ENCODE data around the gene GFI1B.
"Not testable (repeated sequence)": the region's sequence is repeated elsewhere in the genome, so short reads cannot be mapped to it uniquely, and the experiment has no call there.

The GFI1B gene

DNA sequence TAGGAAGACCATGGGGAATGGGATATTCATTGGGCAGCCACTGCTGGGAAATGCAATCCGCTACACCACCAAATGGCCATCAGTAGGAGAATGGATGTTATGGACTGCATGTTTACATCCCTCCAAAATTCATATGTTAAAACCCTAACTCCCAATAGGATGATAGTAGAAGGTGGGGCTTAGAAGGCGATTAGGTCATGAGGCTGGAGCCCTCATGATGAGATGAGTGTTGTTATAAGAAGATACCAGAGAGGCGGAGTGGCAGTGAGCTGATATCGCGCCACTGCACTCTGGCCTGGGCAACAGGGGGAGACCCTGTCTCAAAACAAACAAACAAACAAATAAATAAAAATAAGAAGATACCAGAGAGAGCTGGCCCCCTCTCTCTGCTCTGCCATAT is 36.2 kb downstream of the GFI1B start:
- no peak for DNase-seq

DNA sequence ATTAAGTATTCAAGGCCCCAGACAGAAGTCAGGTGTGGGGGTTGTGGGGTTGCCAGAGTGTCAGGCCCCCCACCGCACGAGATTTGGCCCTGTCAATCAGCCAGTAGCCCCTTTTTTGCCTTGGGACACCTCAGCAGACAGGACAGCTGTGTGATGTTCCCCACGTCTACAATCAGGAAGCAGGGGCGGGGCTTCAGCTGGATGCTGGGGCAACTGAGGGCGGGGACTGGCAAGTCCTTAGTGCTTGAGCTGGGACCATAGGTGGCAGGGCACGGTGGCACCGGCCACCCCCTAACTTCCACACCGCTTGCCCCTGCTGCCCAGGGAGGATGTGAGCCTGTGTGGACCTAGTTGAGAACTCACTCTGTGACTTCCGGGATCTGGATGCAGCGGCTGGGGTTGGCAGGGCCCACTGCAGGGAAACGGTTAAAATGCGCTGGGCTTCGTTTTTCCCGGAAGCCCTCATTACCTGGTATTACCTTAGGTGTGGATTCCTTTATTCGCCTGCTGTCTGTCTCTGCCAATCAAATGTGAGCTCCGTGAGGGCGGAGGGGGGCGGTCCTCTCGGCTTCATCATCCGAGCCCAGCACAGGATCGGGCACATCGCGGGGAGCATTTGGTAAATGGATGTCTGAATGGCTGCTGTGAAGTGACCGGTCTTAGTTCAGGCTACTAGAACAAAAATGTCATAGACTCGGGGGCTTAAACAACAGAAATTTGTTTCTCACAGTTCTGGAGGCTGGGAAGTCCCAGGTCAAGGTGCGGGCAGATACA is 44.8 kb downstream of the GFI1B start:
- no peak for DNase-seq

DNA sequence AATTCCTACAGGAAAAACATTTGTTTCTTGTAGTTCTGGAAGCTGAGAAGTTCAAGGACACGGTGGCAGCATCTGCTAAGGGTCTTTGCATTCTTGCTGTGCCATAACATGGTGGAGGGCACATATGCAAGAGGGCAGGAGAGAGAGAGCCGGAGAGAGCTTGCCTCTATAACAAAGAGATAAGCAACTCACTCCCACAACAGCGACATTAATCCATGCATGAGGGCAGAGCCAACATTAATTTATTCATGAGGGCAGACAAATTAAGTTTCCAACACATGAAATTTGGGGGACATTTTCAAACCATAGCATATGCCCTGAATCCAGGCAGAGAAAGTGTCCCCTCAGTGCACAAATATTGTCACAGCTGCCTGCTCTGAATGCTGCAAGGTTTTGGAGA is 47.9 kb downstream of the GFI1B start:
- no peak for DNase-seq

DNA sequence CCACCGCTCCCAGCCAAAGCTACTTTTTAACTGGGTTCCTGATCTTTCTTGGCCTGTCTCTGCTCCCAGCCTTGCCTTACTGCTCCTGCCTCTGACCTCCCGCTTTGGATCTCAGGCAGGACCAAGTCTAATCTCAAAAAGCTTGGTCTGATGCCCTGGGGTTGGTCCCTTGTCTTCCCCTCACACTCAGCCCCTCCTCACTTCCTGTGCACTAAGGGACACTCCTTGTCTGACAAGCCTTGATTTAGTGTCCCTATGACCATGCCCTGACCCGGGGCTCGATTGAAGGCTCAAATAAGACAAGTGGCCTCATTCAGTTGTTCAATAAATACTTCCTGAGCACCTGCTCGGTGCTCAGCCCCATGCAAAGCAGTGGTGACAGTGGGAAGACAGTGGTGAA is 48.6 kb downstream of the GFI1B start:
- DNase-seq, result no peak

DNA sequence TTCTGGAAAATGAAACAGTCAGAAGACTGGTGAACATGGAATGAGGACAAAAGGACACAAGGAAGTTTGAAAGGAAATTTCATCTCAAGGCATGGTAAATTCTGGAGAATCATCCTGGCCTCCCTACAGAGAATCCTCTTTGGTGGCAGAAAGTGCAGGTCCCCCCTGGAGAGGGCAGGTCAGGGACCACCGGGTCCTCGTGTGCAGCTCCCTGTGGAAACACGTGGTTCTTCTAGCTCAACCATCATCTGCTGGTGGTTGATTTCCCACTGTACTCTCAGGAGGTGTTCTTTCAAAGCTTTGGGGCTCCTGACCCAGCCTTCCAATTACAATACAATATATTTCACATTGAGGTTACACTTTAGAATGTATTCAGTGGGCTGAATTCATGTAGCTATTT is 49.7 kb downstream of the GFI1B start:
- DNase-seq, result no peak

DNA sequence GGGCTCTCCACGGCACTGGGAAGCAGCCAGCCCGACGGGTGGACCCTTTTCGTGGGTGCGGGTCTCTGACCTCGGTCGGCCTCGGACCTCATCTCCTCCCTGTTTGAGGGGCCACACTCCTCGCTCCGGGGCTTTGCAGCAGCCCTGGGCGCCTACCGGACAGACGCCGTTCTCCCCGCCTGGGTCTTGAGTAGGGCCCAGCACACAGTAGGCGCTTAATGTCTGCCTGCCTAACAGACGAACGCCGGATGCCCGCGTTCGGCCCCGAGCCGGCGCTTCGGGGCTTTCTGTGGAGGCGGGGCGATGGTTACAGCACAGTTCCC is 51.5 kb downstream of the GFI1B start:
- DNase-seq, result no peak

DNA sequence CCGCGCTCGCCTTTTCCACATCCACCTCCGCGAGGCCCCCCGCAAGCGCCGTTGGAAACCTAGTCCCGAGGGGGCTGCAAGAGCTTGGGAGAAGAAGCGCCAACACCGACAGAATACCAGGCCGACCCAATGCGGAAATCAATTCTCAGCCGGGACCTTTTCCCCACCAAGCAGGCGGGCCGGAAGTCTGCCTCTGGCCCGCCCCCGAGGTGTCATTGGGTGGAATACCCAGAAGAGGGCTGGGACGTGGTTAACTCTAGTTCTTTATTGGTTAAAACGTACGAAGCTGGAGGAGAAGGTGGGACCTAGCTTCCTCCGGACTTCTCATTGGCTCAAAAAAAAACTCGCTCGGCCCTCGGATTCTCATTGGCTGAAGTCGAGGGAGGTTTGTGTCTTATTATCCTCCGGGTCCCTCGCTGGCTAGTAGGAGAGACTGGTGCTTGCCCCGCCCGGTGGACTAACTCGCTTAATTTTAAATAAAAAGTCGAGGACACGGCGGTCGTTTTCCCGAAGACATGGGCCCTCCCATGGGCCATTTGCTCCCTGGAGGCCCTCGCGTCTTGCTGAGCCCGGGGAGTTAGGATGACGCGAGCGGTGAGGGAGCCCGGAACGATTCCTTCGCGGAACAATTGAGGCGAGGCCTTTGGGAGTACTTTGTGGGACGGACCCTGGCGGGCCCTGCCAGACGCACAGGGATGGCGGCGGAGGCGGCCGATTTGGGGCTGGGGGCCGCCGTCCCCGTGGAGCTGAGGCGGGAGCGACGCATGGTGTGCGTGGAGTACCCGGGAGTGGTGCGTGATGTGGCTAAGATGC is 52.0 kb downstream of the GFI1B start, which contains the start of gene GTF3C5:
Gene GTF3C5 (plus strand): TSS at position 681 of the 813 bp plus-strand sequence. CDS start 15 bp downstream, at position 696.
- DNase-seq, result peak; percentile 92

DNA sequence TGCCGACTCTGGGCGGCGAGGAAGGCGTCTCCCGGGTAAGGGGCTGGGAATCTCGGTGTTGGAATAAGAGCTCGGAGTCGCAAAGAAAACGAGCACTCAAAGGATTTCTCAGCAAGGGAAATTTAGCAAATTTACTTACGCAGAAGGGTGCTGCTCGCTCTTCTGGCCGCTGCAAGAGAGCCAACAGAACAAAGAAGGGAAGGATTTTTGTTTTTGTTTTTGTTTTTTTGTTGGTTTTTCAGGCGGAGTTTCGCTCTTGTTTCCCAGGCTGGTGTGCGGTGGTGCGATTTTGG is 52.6 kb downstream of the GFI1B start:
- no peak for DNase-seq

DNA sequence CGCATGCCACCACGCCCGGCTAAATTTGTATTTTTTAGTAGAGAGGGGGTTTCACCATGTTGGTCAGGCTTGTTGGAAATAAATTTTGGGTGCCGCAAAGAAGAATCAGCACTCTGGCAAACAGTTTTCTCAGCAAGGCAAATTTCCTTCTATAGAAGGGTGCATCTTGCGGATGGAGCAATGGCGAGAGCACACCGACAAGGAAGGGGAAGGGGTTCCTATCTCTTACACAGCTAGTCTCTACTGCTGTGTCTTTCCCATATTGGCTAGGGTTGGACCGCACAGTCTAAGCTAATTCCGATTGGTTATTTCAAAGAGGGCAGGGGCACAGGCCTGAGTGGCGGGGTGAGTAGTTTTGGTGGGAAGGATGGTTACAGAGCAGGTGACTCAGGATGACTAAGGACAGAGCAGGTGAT is 53.0 kb downstream of the GFI1B start:
- DNase-seq, result no peak

DNA sequence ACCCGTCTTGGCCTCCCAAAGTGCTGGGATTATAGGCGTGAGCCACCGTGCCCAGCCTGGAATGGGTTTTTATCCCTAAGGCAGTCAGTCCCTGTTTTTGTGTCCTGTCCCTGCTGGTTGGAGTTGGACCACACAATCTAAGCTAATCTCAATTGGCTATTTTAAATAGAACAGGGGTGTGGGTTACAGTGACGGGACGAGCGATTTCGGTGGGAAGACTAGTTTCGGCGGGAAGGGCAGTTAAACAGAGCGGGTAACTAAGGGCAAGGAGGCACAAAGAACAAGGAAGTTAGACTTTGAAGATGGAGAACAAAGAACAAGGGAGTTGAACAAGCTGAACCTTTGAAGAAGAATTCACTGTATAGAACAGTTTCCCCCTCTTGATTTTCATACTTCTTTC is 53.7 kb downstream of the GFI1B start:
- DNase-seq, result no peak

DNA sequence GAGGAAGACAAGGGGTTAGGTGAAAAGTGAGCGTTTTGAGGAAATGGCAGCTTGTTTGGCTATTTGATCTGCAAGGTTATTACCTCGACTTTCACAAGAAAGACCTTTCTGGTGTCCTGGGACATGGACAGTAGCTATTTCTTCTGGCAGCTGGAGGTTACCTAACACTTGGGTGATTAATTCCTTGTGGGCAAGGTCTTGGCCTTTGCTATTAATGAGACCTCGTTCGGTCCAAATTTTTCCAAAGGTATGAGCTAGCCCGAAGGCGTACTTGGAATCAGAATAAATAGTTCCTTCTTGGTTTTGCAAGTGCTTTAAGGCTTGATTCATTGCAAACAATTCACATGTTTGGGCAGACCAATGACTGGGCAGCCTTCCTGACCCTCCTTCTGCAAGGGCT is 57.2 kb downstream of the GFI1B start:
- no peak for DNase-seq

DNA sequence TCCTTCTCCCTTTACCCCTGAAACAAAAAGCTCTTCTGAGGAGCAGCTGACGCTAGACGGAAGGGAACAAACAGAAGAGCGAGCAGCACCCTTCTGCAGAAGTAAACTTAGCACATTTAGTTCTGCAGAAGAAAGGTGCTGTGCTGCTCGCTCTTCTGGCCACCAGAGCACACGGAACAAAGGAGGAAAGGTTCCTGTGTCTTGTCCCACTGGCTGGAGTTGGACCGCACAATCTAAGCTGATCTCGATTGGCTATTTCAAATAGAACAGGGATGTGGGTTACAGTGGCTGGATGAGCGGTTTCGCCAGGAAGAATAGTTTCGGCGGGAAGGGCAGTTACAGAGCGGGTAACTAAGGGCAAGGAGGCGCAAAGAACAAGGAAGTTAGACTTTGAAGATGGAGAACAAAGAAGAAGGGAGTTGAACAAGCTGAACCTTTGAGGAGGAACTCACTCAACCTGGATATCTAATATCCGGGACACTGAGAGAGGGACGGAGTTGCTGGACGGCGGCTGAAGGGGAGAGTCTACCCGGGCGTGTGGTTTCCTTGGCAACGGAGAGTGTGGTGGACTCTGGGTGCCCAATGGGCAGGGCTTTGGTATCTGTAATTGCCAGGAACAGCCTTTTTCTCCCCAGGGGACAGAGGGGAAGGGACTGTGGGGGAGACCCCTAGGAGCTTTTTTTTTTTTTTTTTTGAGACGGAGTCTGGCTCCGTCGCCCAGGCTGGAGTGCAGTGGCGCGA is 59.5 kb downstream of the GFI1B start:
- DNase-seq, result no peak

DNA sequence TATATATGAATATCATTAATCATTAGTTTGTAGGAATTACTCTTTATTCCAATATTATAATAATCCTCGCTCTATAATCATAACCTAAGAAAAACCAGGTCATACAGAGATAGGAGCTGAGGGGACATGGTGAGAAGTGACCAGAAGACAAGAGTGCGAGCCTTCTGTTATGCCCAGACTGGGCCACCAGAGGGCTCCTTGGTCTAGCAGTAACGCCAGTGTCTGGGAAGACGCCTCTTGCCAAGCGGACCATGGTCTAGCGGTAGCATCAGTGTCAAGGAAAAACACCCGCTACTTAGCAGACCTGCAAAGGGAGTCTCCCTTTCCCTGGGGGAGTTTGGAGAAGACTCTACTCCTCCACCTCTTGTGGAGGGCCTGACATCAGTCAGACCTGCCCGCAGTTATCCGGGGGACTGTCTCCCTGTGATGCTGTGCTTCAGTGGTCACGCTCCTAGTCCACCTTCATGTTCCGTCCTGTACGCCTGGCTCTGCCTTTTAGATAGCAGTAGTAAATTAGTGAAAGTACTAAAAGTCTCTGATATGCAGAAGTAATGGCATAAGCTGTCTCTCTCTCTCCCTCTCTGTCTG is 62.5 kb downstream of the GFI1B start:
- DNase-seq, result not testable (repeated sequence)

Measured in stimulated activated naive CD4-positive, alpha-beta T cell treated with Interleukin-2 at 50 U/mL for 16 hours (primary cell).